Body of pancreas (tissue), 4 donors: ENCODE measurements around the gene RFX8.

Experiments
- POLR2A ChIP-seq, 3 donors: fragments of 450-650 bp; IDR thresholded peaks; one replicate each; pipeline ENCODE4 v1.6.1; 2016; ENCODE audit warnings: antibody characterized with exemption in 3 of 3, mild to moderate bottlenecking in 2 of 3
- TF ChIP-seq, protein P1 (sequence below), 7 experiments: fragments of 450-650 bp in 4 of 7; fragments of 200-600 bp in 3 of 7; sonication (generic) in 3 of 7; IDR thresholded peaks; one replicate each; pipeline ENCODE4 v1.5.1; 2016 to 2019; ENCODE audit warnings: antibody characterized with exemption in 7 of 7

DNA sequence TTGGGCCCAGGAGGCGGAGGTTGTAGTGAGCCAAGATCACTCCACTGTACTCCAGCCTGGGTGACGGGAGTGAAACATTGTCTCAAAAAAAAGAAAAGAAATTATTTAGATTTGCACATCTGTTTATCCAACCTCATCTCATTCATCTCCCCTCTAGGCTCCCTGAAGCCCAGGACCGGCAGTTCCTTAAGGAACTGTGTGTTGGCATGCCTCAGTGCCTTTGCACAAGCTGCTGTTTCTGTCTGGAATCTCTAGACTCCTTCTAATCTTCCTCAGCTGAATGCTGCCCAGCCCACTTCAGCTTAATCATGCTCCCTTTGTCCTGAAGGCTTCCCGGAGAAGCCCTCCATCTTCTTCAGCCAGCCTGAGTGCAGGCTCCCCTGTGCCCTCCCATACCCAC, 10.9 kb upstream of the RFX8 start:
- TF ChIP-seq, protein P1, sequence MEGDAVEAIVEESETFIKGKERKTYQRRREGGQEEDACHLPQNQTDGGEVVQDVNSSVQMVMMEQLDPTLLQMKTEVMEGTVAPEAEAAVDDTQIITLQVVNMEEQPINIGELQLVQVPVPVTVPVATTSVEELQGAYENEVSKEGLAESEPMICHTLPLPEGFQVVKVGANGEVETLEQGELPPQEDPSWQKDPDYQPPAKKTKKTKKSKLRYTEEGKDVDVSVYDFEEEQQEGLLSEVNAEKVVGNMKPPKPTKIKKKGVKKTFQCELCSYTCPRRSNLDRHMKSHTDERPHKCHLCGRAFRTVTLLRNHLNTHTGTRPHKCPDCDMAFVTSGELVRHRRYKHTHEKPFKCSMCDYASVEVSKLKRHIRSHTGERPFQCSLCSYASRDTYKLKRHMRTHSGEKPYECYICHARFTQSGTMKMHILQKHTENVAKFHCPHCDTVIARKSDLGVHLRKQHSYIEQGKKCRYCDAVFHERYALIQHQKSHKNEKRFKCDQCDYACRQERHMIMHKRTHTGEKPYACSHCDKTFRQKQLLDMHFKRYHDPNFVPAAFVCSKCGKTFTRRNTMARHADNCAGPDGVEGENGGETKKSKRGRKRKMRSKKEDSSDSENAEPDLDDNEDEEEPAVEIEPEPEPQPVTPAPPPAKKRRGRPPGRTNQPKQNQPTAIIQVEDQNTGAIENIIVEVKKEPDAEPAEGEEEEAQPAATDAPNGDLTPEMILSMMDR (IDR thresholded peaks at IDR 0.05), result no peak
- TF ChIP-seq POLR2A (IDR thresholded peaks at IDR 0.05), result no peak
